Adipocyte (in vitro differentiated cells): ENCODE measurements around the gene RCCD1.

Experiments used
- DNase-seq: peaks from one replicate; pipeline ENCODE4 v3.0.0-alpha.2; 2015; ENCODE audit warnings: low read depth
- H3K27me3 ChIP-seq: replicated peaks from 2 replicates; pipeline ENCODE4 v1.7.0; 2013; ENCODE audit warnings: mild to moderate bottlenecking, low read length, moderate library complexity; ENCODE audit not compliant: control insufficient read depth, insufficient read depth
- H3K36me3 ChIP-seq: 2 replicates; pipeline ENCODE4 v1.7.0; 2013; ENCODE audit warnings: low read length, mild to moderate bottlenecking, moderate library complexity; ENCODE audit not compliant: control insufficient read depth, insufficient read depth, severe bottlenecking
- H3K4me1 ChIP-seq: 2 replicates; pipeline ENCODE4 v1.7.0; 2013; ENCODE audit warnings: mild to moderate bottlenecking, low read length, moderate library complexity; ENCODE audit not compliant: control insufficient read depth, insufficient read depth
- H3K4me3 ChIP-seq: 2 replicates; pipeline ENCODE4 v1.7.0; 2013; ENCODE audit warnings: mild to moderate bottlenecking, low read length, moderate library complexity
- H3K9ac ChIP-seq: 2 replicates; pipeline ENCODE4 v1.7.0; 2013; ENCODE audit warnings: mild to moderate bottlenecking, low read length, moderate library complexity
- H3K9me3 ChIP-seq: 2 replicates; pipeline ENCODE4 v1.7.0; 2013; ENCODE audit warnings: mild to moderate bottlenecking, low read length, moderate library complexity; ENCODE audit not compliant: control insufficient read depth

Gene RCCD1

GRCh38 chr15:90979582-90979981 lies 24.9 kb downstream of the RCCD1 start:
- no peak overlapping the region for H3K4me3 ChIP-seq
- no peaks in the 10 kb centered on the region for H3K27me3 ChIP-seq
- H3K9ac ChIP-seq = no peak overlapping the region
- H3K4me1 ChIP-seq = peaks cover 2% of the 10 kb centered on the region
- no peaks in the 10 kb centered on the region for H3K9me3 ChIP-seq
- no peaks in the 10 kb centered on the region for H3K36me3 ChIP-seq
- DNase-seq = no peak

GRCh38 chr15:90981681-90982080 lies 27.0 kb downstream of the RCCD1 start:
- no peak overlapping the region for H3K4me3 ChIP-seq
- no peak overlapping the region for H3K9ac ChIP-seq
- no peak for DNase-seq
- H3K9me3 ChIP-seq = no peaks in the 10 kb centered on the region
- no peaks in the 10 kb centered on the region for H3K36me3 ChIP-seq
- peaks cover 2% of the 10 kb centered on the region for H3K4me1 ChIP-seq
- no peaks in the 10 kb centered on the region for H3K27me3 ChIP-seq

- Histone ChIP-seq H3K4me3 (no peak overlapping the region), H3K27me3 (no peaks in the 10 kb centered on the region), H3K4me1 (peaks cover 2% of the 10 kb centered on the region), H3K9me3 (no peaks in the 10 kb centered on the region), H3K36me3 (no peaks in the 10 kb centered on the region), H3K9ac (no peak overlapping the region)
- no peak for DNase-seq
Observed at GRCh38 chr15:90982135-90982534, 27.5 kb downstream of the RCCD1 start.

GRCh38 chr15:90986790-90987507 lies 32.3 kb downstream of the RCCD1 start:
- DNase-seq = no peak
- H3K9me3 ChIP-seq = no peaks in the 10 kb centered on the region
- no peaks in the 10 kb centered on the region for H3K36me3 ChIP-seq
- no peak overlapping the region for H3K9ac ChIP-seq
- no peak overlapping the region for H3K4me3 ChIP-seq
- peaks cover 2% of the 10 kb centered on the region for H3K4me1 ChIP-seq
- H3K27me3 ChIP-seq = no peaks in the 10 kb centered on the region

GRCh38 chr15:90987561-90988141 lies 33.0 kb downstream of the RCCD1 start:
- DNase-seq = no peak

GRCh38 chr15:90988296-90988695 lies 33.6 kb downstream of the RCCD1 start:
- H3K4me1 ChIP-seq = no peaks in the 10 kb centered on the region
- no peaks in the 10 kb centered on the region for H3K36me3 ChIP-seq
- no peak overlapping the region for H3K9ac ChIP-seq
- DNase-seq = no peak
- H3K9me3 ChIP-seq = no peaks in the 10 kb centered on the region
- H3K27me3 ChIP-seq = no peaks in the 10 kb centered on the region
- no peak overlapping the region for H3K4me3 ChIP-seq

More at GRCh38 chr15:90987561-90988141, 33.0 kb downstream of the RCCD1 start:
- no peaks in the 10 kb centered on the region for H3K27me3 ChIP-seq
- H3K9me3 ChIP-seq = no peaks in the 10 kb centered on the region
- H3K4me3 ChIP-seq = no peak overlapping the region
- no peak overlapping the region for H3K9ac ChIP-seq
- no peaks in the 10 kb centered on the region for H3K36me3 ChIP-seq
- H3K4me1 ChIP-seq = no peaks in the 10 kb centered on the region

GRCh38 chr15:90989040-90989768 lies 34.5 kb downstream of the RCCD1 start:
- Histone ChIP-seq H3K9me3 (no peaks in the 10 kb centered on the region), H3K27me3 (no peaks in the 10 kb centered on the region), H3K9ac (no peak overlapping the region), H3K4me1 (no peaks in the 10 kb centered on the region), H3K4me3 (no peak overlapping the region), H3K36me3 (no peaks in the 10 kb centered on the region)
- no peak for DNase-seq

- peaks cover 4% of the 10 kb centered on the region for H3K4me1 ChIP-seq
- no peaks in the 10 kb centered on the region for H3K9me3 ChIP-seq
- H3K36me3 ChIP-seq = no peaks in the 10 kb centered on the region
- H3K4me3 ChIP-seq = no peak overlapping the region
- H3K27me3 ChIP-seq = no peaks in the 10 kb centered on the region
- no peak overlapping the region for H3K9ac ChIP-seq
- no peak for DNase-seq
Observed at GRCh38 chr15:90990446-90990845, 35.8 kb downstream of the RCCD1 start.

- Histone ChIP-seq H3K36me3 (no peaks in the 10 kb centered on the region), H3K4me1 (peaks cover 4% of the 10 kb centered on the region), H3K9me3 (no peaks in the 10 kb centered on the region), H3K27me3 (no peaks in the 10 kb centered on the region), H3K9ac (no peak overlapping the region), H3K4me3 (no peak overlapping the region)
- DNase-seq = no peak
Observed at GRCh38 chr15:90991587-90992285, 37.1 kb downstream of the RCCD1 start.

GRCh38 chr15:90994059-90994416 lies 39.4 kb downstream of the RCCD1 start:
- H3K36me3 ChIP-seq = peaks cover 14% of the 10 kb centered on the region
- peak overlapping the region; percentile 97 for H3K4me3 ChIP-seq
- peak overlapping the region; percentile 84 for H3K9ac ChIP-seq
- H3K4me1 ChIP-seq = peaks cover 4% of the 10 kb centered on the region
- H3K9me3 ChIP-seq = no peaks in the 10 kb centered on the region
- peak; percentile 55 for DNase-seq
- H3K27me3 ChIP-seq = no peaks in the 10 kb centered on the region
